K562 (cell line): ENCODE measurements around the gene TPX2.

Experiments
- MYC ChIP-seq, 2 experiments: fragments of 250-450 bp in 1 of 2; sonication (Bioruptor Pico) in 1 of 2; IDR thresholded peaks; 2 replicates each; pipeline versions ENCODE4 v1.5.1 to v1.6.1; 2012 to 2021; ENCODE audit warnings: low read depth in 2 of 2, borderline replicate concordance in 1 of 2, improper control_type of control experiment in 1 of 2, low read length in 1 of 2, mild to moderate bottlenecking in 1 of 2, moderate library complexity in 1 of 2
- ZFP36 ChIP-seq: fragments of 150-350 bp; IDR thresholded peaks from 2 replicates; pipeline ENCODE4 v1.6.1; 2018; ENCODE audit warnings: low read length, low read depth; ENCODE audit not compliant: partially characterized antibody

DNA sequence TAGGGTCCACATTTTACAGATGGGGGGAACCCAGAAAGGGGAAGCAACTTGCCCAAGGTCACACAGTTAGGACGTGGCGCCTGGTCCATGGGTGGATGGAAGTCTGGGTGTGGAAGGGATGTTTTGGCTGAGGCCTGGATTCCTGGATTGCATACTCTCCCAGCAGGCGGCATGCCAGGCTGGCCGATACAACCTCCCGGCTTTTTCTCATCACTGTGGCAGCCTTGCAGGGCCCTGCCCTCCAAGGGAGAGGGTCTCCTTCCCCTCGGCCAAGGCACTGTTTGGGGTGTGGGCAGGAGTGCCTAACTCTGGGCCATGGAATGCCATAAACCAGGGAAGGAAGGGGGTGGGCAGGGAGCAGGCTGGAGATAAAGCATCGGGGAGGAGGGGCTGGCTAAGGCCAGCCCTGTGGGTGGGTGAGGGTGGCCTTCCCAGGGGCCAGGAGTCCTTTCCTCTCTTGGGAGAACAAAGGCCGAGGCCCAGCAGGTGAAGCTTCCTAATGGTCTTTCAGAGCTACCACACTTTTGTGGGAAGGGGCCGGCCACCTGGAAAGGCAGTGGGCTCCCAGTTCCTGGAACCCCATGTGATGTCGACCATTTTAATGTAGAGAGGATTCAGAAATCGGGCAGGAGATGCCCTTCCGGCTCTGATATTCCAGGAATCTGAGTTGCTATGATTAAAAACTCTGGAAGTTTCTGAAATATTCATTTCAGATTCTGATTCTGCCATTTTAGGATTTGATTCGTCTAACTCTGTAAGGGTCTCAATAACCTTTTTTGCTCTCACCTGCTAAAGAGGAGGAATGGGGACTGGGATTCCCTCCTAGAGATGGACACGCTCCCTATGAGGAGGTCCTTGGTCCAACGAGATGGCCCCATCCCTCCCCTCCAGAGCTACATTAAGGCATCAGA, 102.1 kb downstream of the TPX2 start:
- TF ChIP-seq MYC (IDR thresholded peaks at IDR 0.05; ENCODE audit: low read depth, low read length) (no peak), MYC (CRISPR knock-in tag; IDR thresholded peaks at IDR 0.05; ENCODE audit: borderline replicate concordance, low read depth) (no peak), ZFP36 (no peak)
